Heart left ventricle (tissue), 16 donors: Measurements from ENCODE around the gene OPRL1. TPM values are rescaled to one million over a fixed set of nuclear protein-coding genes. Genes with fewer than 3 reads are reported as not detected.

Experiments
- ATAC-seq, 4 donors: fragments of 200-7000 bp; cut with Tn5 transposase; one replicate each; pipeline ENCODE4 v1.9.1; 2020 to 2022; ENCODE audit warnings: moderate library complexity in 4 of 4, mild to moderate bottlenecking in 3 of 4, moderate number of reproducible peaks in 1 of 4
- DNase-seq, 5 donors: peaks; one replicate each; pipeline ENCODE4 v3.0.0-alpha.2; 2020
- H3K27ac ChIP-seq, 12 donors: fragments of 200-600 bp; sonication (generic) in 4 of 12; one replicate each; pipeline versions ENCODE4 v1.5.0 to v1.8.0; 2016 to 2022; ENCODE audit warnings: mild to moderate bottlenecking in 2 of 12
- H3K27me3 ChIP-seq, 9 donors: fragments of 200-600 bp; sonication (generic) in 2 of 9; one replicate each; pipeline versions ENCODE4 v1.5.1 to v1.8.0; 2016 to 2022; ENCODE audit warnings: mild to moderate bottlenecking in 3 of 9
- H3K36me3 ChIP-seq, 9 donors: fragments of 200-600 bp; sonication (generic) in 2 of 9; one replicate each; pipeline versions ENCODE4 v1.5.0 to v1.8.0; 2018 to 2022; ENCODE audit warnings: mild to moderate bottlenecking in 2 of 9
- H3K4me1 ChIP-seq, 12 donors: fragments of 200-600 bp; sonication (generic) in 4 of 12; one replicate each; pipeline versions ENCODE4 v1.5.0 to v1.8.0; 2016 to 2022; ENCODE audit warnings: mild to moderate bottlenecking in 3 of 12
- H3K4me3 ChIP-seq, 12 donors: fragments of 200-600 bp; sonication (generic) in 4 of 12; one replicate each; pipeline versions ENCODE4 v1.5.0 to v1.8.0; 2017 to 2022; ENCODE audit warnings: mild to moderate bottlenecking in 9 of 12, moderate library complexity in 4 of 12
- H3K9me3 ChIP-seq, 12 donors: fragments of 200-600 bp; sonication (generic) in 4 of 12; one replicate each; pipeline versions ENCODE4 v1.5.0 to v1.8.0; 2016 to 2022; ENCODE audit warnings: mild to moderate bottlenecking in 1 of 12
- CTCF ChIP-seq, 12 donors: fragments of 200-600 bp; sonication (generic) in 4 of 12; IDR thresholded peaks; one replicate each; pipeline versions ENCODE4 v1.5.0 to v1.8.0; 2018 to 2022; ENCODE audit warnings: antibody characterized with exemption in 12 of 12, mild to moderate bottlenecking in 5 of 12
- POLR2A ChIP-seq, 2 donors: fragments of 450-650 bp; IDR thresholded peaks; one replicate each; pipeline ENCODE4 v1.6.1; 2017; ENCODE audit warnings: antibody characterized with exemption in 2 of 2, mild to moderate bottlenecking in 2 of 2, moderate library complexity in 2 of 2
- WGBS, 4 donors: extraction: QIAGEN DNeasy Blood & Tissue Kit in 2 of 4; methylation state at CpG; one replicate each; pipeline versions ENCODE4 v1.1.5 to v1.1.7; 2013 to 2018; 5-methylcytosine and 5-hydroxymethylcytosine counted together
- intact Hi-C, 10 donors: fragments of 100-400 bp; cut with DNase I; formaldehyde crosslinking; loops; one replicate each; pipeline versions ENCODE4 v1.11.1 to v1.14.2; 2022
- polyA plus RNA-seq, 2 donors: library from polyadenylated mRNA; stranded (reverse); fragments of 200-250 nt; gene quantifications; one replicate each; pipeline ENCODE4 v1.2.3, GENCODE V29; 2013
- total RNA-seq, 9 donors: library from RNA; depleted of rRNA in 2 of 9; stranded (reverse); fragments of >200 nt in 2 of 9; fragmentation: NEBNext Ultra II Directional in 3 of 9; extraction: Animal tissue kit (Norgen Biotek cat#: 25700) in 3 of 9; gene quantifications; one replicate each; pipeline versions ENCODE4 v1.1.0 to v1.2.4, GENCODE V29; 2016 to 2023
- donor health status: ischemic (EF 13 %, LVEDD 7.1; RV severe dilation, severe dysfunction).
- donor health status: healthy with polysubstance abuse.
- donor health status: DM: no; HTN: yes; CAD: no.
- donor health status: DM: no; HTN: no; CAD: no.
- donor health status: ischemic (EF 25% LVEDD 6.9; RV normal size, moderate dysfunction).
- donor health status: ischemic (EF 25% LVEDD 5.7; RV mildly dilated, moderate dysfunction).
- donor health status: healthy.
- donor health status: DM: yes; HTN: yes; CAD: no.
- donor health status: ischemic (EF 35%, LVEDD 5.7; RV mildly dilated, moderate dysfunction).
- donor health status: nonischemic (EF 11% LVEDD 7.7; RV severe dilation, severe dysfunction).
- donor health status: DM: yes; HTN: yes; CAD: no.
- donor health status: PGD.
- donor health status: ischemic (EF 29% LVEDD 5.4; RV normal size, mild dysfunction).
- donor health status: nonischemic (EF 23%, LVEDD 6.1; RV moderate dilation, normal function).

The OPRL1 gene
- total and polyA plus RNA-seq, 11 donors: 0.18 to 1.9 (median 0.54) TPM

GRCh38 chr20:64072498-64073063 is 7.3 kb upstream of the OPRL1 start:
- intact Hi-C loops: no loop called here
- H3K9me3 ChIP-seq: no peaks in the 10 kb centered on the region
- no peaks in the 10 kb centered on the region for H3K27me3 ChIP-seq
- WGBS, 4 donors: 72 to 87% (median 83%) methylated on average over 5 to 14 of the region's 14 CpGs
- no peak overlapping the region for H3K4me3 ChIP-seq
- DNase-seq (no peak), ATAC-seq (no peak)
- H3K27ac ChIP-seq: no peak overlapping the region
- TF ChIP-seq POLR2A (IDR thresholded peaks at IDR 0.05): no peak
- TF ChIP-seq CTCF (IDR thresholded peaks at IDR 0.05): no peak
- H3K36me3 ChIP-seq: peaks cover 0 to 43% (median 20%) of the 10 kb centered on the region in 9 donors
- H3K4me1 ChIP-seq: peaks cover 0 to 11% (median 0%) of the 10 kb centered on the region in 12 donors

DNA sequence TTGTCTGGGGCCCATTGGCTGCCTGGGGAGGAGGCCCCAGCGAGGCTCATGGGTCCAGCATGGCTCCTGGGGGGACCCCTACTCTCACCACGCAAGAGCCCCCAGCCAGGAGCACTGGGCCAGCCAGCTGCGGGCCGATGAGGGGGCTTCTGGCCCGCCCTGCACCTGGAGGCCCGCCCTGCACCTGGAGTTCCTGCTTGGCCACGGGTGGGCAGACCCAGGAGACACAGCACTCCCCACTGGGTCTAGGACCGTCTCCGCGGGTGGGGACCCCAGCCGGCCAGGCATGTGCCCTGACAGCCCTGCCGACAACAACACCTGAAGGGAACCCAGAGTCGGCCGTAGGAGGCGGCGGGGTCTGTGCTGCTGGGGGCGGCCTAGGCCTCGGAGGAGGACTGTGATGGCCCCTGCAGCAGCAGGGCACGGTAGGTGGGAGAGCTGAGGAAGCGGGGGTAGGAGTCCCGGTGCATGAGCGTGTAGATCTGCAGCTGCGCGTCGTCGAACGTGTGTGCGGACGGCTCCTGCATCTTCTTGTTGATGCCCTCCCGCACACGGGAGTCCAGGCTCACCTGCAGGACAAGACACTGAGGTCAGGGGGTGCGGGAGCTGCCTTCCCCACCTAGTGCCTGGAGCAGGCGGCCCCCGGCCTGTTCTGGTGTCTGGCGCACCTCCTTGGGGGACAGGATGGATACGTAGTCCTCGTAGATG is 6.3 kb upstream of the OPRL1 start:
- DNase-seq (no peak), ATAC-seq (no peak)
- TF ChIP-seq CTCF (IDR thresholded peaks at IDR 0.05) (no peak), POLR2A (IDR thresholded peaks at IDR 0.05) (no peak)
- no peak overlapping the region for H3K4me3 ChIP-seq
- no peaks in the 10 kb centered on the region for H3K27me3 ChIP-seq
- H3K4me1 ChIP-seq: peaks cover 0 to 22% (median 9%) of the 10 kb centered on the region in 12 donors
- H3K27ac ChIP-seq: no peak overlapping the region
- no peaks in the 10 kb centered on the region for H3K9me3 ChIP-seq
- WGBS, 4 donors: 92 to 96% (median 93%) methylated on average over 35 to 37 of the region's 37 CpGs
- peaks cover 0 to 43% (median 20%) of the 10 kb centered on the region in 9 donors for H3K36me3 ChIP-seq
- intact Hi-C loops: no loop called here

DNA sequence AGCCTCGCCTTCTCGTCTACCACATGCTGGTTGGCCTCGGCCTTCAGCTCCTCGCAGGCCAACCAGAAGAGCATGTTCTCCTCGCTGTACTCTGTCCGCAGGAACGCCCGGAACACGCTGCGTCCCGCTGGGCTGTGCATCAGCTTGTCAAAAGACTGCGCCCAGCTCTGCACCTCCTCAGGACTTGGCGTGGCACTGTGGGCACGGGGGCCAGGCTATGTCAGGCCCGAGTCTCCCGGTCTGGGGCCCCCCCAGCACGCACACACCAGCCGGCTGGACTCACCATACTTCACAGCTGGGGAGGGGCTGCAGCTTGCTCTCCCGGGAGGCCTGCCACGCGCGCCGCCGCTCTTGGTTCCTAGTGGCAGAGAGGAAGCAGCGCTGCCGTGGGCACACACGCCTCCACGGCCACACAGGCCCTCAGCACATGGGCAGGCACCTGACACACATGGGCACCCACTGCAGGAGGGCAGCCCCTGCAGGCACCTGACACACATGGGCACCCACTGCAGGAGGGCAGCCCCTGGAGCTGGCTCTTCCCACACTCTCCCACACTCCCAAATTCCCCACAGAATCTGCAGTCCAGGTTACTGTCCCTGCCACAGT is 5.6 kb upstream of the OPRL1 start:
- H3K27ac ChIP-seq: no peak overlapping the region
- no peak for ATAC-seq
- peaks cover 0 to 43% (median 20%) of the 10 kb centered on the region in 9 donors for H3K36me3 ChIP-seq
- H3K9me3 ChIP-seq: no peaks in the 10 kb centered on the region
- no peaks in the 10 kb centered on the region for H3K27me3 ChIP-seq
- intact Hi-C loops: no loop called here
- H3K4me1 ChIP-seq: peaks cover 0 to 28% (median 16%) of the 10 kb centered on the region in 12 donors
- no peak for DNase-seq
- 91 to 96% (median 94%) methylated on average over 12 to 28 of the region's 28 CpGs for WGBS, 4 donors
- H3K4me3 ChIP-seq: no peak overlapping the region
- TF ChIP-seq CTCF (IDR thresholded peaks at IDR 0.05) (no peak), POLR2A (IDR thresholded peaks at IDR 0.05) (no peak)

DNA sequence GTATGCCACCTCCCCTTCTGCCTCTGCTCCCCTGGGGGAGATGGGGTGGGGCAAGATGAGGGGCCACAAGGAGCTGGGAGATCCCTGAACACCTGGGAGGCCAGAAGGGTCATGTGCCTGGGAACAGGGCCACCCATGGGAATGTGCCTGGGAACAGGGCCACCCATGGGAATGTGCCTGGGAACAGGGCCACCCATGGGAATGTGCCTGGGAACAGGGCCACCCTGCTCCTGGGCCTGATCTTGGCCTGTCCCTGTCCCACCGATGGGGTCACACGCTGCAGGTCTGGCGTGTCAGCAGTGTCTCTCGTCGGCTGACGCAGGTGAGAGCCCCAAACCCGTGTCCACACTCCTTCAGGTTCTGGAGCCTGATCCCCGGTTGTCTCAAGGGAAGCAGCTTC is 4.9 kb upstream of the OPRL1 start:
- ATAC-seq (no peak), DNase-seq (no peak)
- Histone ChIP-seq H3K36me3 (peaks cover 0 to 43% (median 20%) of the 10 kb centered on the region in 9 donors), H3K27ac (no peak overlapping the region), H3K4me3 (no peak overlapping the region), H3K4me1 (peaks cover 0 to 28% (median 17%) of the 10 kb centered on the region in 12 donors), H3K9me3 (no peaks in the 10 kb centered on the region), H3K27me3 (no peaks in the 10 kb centered on the region)
- intact Hi-C loops: no loop called here
- no peak for TF ChIP-seq CTCF (IDR thresholded peaks at IDR 0.05)
- 76 to 100% (median 88%) methylated on average over 1 to 8 of the region's 8 CpGs for WGBS, 4 donors
